ENCODE results near the gene SOX18. TPM values are rescaled to one million over a fixed set of nuclear protein-coding genes. Genes with fewer than 3 reads are reported as not detected.
A peak's percentile ranks its signal among the peaks of the same experiment; 100 is the strongest.

The SOX18 gene
- total and polyA plus RNA-seq, 2 of the 13 experiments (the other 11 are each of a cell fraction or from before 2014, with no cell fraction given), result 1.6 to 1.9 TPM

DNA sequence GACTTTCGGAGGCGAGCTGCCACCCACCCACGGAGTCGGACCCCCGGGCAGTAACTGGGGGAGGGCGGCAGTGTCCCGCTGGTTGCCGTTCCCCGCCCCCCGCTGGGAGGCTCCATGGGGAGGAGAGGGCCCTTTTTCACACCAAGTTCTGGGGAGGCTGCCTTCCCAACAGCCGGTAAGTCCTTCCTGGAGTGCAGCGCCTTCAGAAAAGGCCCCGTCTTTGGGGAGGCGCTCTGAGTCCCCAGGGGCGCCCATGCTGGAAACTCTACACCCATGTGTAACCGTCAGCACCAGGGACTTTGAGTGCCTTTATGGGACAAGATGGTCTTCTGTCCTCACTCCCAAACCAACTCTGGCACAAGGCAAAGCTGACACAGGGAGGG, 430 bp upstream of the SOX18 start (continued):
- TF ChIP-seq STAG1 (CRISPR knock-in tag; IDR thresholded peaks at IDR 0.05) (no peak), TCF12 (IDR thresholded peaks at IDR 0.05) (no peak), TCF12 (CRISPR knock-in tag; IDR thresholded peaks at IDR 0.05) (peak; percentile 48; the same call in 1 of the 2 replicates), ZNF563 (CRISPR knock-in tag; IDR thresholded peaks at IDR 0.05) (0 out of 2 replicates have a peak, but pooled peaks have one; percentile 10), TRIM24 (CRISPR knock-in tag; IDR thresholded peaks at IDR 0.05) (0 out of 2 replicates have a peak, but pooled peaks have one; percentile 29), ZNF512B (CRISPR knock-in tag; IDR thresholded peaks at IDR 0.05; ENCODE audit: borderline replicate concordance) (no peak), ZNF44 (CRISPR knock-in tag; IDR thresholded peaks at IDR 0.05) (no peak), ZNF20 (CRISPR knock-in tag; IDR thresholded peaks at IDR 0.05) (0 out of 2 replicates have a peak, but pooled peaks have one; percentile 32), MED1 (CRISPR knock-in tag; IDR thresholded peaks at IDR 0.05) (no peak), ZZZ3 (CRISPR knock-in tag; IDR thresholded peaks at IDR 0.05; ENCODE audit: borderline replicate concordance) (no peak), ZNF672 (CRISPR knock-in tag; IDR thresholded peaks at IDR 0.05) (no peak), ZNF235 (CRISPR knock-in tag; IDR thresholded peaks at IDR 0.05; ENCODE audit: borderline replicate concordance) (peak; percentile 30; the same call in 1 of the 2 replicates), HOXA9 (CRISPR knock-in tag; IDR thresholded peaks at IDR 0.05; ENCODE audit: borderline replicate concordance) (0 out of 2 replicates have a peak, but pooled peaks have one; percentile 60), RFX3 (CRISPR knock-in tag; IDR thresholded peaks at IDR 0.05) (no peak), POLR2A (IDR thresholded peaks at IDR 0.05; ENCODE audit: insufficient read depth in 1 of 2, low read depth in 2 of 2, low read length in 2 of 2) (peak in 1 of 2 experiments; percentile 2; a peak in 1 of 4 replicates), RFX1 (IDR thresholded peaks at IDR 0.05) (no peak), KLF9 (CRISPR knock-in tag; IDR thresholded peaks at IDR 0.05; ENCODE audit: low read depth) (no peak), BORCS8-MEF2B (CRISPR knock-in tag; IDR thresholded peaks at IDR 0.05) (no peak), MAZ (IDR thresholded peaks at IDR 0.05; ENCODE audit: borderline replicate concordance, low read depth, low read length) (no peak), MAZ (CRISPR knock-in tag; IDR thresholded peaks at IDR 0.05; ENCODE audit: low read depth) (no peak; the same call in 1 of the 2 replicates), NONO (IDR thresholded peaks at IDR 0.05) (no peak), NONO (CRISPR knock-in tag; conservative IDR thresholded peaks at IDR 0.05) (peak; percentile 53), ZNF280D (CRISPR knock-in tag; IDR thresholded peaks at IDR 0.05) (no peak)
- TF ChIP-seq, protein P1, sequence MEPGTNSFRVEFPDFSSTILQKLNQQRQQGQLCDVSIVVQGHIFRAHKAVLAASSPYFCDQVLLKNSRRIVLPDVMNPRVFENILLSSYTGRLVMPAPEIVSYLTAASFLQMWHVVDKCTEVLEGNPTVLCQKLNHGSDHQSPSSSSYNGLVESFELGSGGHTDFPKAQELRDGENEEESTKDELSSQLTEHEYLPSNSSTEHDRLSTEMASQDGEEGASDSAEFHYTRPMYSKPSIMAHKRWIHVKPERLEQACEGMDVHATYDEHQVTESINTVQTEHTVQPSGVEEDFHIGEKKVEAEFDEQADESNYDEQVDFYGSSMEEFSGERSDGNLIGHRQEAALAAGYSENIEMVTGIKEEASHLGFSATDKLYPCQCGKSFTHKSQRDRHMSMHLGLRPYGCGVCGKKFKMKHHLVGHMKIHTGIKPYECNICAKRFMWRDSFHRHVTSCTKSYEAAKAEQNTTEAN (CRISPR knock-in tag; conservative IDR thresholded peaks at IDR 0.05), result no peak
- TF ChIP-seq, protein P2, sequence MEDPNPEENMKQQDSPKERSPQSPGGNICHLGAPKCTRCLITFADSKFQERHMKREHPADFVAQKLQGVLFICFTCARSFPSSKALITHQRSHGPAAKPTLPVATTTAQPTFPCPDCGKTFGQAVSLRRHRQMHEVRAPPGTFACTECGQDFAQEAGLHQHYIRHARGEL (CRISPR knock-in tag; IDR thresholded peaks at IDR 0.05), result no peak

Measured in HepG2 (cell line).